HG02943 (cell line): ENCODE data around the gene GPS1.

Experiments used
- ATAC-seq: cut with Tn5 transposase; IDR thresholded peaks from one replicate; pipeline ENCODE4 v1.9.1; 2021; ENCODE audit warnings: mild to moderate bottlenecking, low read depth, moderate library complexity; ENCODE audit not compliant: unreplicated experiment

The GPS1 gene

DNA sequence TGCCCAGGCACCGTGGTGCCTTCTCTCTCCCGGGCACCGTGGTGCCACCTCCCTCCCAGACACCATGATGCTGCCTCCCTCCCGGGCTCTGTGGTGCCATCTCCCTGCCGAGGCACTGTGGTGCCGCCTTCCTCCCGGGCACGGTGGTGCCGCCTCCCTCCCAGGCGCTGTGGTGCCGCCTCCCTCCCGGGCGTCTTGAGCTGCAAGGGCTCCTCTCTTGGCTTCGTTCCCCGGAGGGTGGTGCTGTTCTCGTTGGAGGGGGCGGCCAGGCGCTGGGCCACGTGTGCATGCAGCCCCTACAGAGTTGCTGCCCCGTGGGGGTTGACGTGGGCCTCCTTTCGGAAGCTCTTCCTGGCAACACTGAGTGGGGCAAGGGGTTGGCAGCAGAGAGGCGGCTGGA is 37.3 kb upstream of the GPS1 start:
- no peak for ATAC-seq

DNA sequence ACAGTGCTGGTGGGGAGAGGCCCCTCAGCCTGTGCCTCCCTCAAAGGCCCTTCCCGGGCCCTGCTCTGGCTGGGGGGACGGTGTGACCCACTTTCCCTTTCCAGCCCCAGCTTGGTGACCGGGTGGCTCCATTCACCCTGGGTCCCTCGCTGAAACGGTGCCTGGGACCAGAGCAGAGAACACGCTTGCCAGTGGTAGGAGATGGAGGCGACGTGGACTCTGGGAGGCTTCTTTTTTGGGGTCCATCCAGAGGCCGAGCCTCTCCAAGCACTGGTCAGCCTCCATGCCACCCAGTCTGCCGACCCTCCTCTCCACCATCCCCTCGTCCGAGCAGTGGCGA is 36.8 kb upstream of the GPS1 start:
- ATAC-seq: no peak

DNA sequence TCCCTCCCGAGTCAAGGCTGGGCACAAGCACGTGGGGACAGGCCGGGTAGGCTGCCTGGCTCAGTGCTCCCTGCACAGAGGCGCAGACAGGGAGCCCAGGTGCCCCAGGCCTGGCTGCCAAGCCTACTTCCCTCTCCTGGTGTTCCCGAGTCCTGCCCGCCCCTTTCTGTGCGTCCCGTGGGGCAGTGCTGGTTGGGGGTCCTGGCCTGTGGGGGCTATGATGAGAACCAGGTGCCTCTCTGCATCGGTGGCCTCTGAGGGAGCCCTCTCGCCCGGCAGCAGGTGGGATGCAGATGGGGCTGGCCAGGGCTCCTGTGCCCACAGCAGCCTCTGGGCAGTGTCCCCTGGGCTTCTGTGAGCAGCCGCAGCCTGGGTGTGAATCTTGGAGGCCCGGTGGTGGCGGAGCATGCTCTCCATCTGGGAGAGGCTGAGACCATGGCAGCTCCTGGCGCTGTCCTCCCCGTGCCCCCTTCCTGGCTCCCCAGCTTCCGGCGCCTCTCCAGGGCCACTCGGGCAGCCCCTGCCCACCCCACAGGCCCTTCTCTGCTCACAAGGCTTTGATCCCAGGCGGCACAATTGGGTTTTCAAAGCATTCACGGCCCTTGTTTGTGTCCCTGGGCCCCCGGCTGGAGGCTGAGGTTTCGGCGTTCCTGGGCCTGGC is 36.3 kb upstream of the GPS1 start:
- no peak for ATAC-seq

DNA sequence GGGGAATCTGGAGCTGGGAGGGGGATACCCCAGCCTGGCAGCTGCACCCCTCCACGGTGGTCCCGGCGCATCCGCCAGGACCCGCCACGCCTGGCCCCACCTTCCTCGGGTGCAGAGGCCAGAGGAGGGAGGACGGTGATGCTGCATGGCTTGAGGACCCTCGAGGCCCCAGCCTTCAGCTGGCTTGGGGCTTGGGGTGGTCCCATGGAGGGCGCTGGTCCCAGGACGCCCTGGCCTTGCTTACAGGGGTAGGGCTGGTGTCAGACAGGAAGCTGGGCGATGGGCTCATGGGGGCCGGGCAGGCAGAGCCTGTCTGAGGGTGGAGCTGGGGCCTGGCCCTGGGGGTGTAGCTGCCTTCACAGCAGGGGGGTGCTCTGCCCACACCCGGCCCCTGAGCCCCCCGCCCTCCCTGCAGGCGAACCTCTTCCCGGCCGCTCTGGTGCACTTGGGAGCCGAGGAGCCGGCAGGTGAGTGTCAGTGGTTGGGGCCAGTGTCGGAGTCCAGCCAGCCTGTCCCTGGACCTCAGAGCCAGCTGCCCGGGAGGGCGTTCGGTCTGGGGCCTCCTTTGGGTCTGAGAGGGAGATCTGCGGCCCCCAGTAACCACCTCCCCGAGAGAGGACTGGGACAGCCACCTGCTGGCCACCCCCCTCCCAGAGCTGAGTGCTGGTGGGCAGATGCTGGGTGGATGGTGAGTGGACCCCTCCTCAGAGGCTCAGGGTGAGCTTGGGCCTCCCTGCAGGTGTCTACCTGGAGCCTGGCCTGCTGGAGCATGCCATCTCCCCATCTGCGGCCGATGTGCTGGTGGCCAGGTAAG is 35.4 kb upstream of the GPS1 start:
- ATAC-seq: no peak

DNA sequence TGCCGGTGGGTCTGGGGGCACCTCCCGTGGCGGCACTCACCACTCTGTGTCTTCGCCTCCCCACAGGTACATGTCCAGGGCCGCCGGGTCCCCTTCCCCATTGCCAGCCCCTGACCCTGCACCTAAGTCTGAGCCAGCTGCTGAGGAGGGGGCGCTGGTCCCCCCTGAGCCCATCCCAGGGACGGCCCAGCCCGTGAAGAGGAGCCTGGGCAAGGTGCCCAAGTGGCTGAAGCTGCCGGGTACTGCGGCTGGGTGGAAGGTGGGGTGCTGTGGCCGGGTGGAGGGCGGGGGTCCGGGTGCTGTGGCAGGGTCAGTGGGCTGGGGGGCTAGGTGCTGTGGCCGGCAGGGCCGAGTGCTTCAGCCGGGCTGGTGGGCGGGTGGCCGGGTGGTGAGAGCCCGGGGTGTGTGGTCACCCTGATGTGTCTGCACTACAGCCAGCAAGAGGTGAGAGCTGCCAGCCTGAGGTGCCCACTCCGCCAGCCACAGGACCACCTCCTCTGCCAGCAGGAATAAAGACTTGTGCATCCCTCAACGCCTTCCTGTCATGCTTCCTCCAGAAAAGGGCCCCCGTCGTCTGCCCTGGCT is 34.7 kb upstream of the GPS1 start:
- no peak for ATAC-seq

DNA sequence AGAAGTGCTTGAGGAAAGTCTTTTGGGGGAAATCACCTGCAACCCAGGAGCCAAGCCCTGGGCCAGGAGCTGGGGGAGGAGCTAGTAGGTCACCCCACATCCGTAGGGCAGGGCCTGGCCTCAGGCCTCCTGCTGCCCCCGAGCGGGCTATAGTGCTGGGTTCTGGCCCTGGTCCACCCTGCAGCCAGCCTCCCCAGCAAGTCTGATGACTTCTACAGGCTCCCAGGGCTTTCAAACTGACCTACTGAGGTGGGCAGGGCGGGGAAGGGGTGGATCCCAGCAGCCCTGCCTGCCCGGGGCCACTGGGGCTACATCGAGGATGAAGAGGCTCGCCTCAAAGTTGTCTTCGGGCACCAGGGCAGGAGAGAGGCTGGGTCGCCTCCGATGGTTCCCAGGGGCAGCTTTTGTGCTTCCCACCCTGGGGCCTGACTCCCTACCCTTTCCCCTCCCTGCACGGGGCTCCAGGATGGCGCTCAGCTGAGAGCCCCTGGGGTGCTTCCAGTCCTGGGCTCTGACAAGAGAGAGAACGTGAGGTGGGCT is 34.0 kb upstream of the GPS1 start:
- no peak for ATAC-seq

DNA sequence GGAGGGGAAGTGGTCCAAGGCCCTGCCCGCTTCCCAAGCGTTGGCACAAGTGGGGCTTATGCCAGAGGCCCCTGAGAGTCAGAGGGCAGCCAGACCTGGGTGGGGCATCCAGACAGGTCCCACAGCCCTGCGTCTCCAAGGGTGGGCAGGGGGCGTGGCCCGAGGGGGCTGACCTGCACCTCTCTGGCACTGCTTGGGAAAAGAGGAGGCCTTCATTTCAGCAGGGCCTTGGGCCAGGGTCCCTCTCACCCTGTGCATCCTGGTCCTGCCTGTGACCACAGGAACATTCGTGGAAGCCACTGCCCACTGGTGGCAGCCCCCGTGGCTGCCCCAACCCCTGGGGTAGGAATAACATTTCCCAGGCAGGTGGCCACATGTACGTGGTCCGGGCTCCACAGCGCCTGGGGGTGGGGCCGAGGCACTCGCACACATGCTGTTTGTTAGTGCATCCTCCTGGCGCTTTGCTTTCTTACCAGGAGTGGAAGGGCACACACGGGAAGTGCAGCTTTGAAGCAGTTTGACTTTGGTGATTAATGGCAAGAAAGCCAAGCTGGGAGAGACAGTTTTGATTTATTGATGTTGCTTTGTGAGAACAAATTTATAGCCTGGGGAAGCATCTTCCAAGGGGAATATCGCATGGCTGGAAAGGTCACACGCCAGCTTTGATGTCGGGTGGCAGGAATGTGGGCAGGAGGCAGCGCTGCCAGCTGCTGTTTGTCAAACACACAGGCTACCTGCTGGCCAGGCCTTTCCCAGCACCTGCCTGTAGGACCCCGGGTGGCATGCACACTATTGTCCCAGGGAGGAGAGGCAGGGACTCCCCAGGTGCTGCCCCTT is 33.3 kb upstream of the GPS1 start:
- no peak for ATAC-seq

DNA sequence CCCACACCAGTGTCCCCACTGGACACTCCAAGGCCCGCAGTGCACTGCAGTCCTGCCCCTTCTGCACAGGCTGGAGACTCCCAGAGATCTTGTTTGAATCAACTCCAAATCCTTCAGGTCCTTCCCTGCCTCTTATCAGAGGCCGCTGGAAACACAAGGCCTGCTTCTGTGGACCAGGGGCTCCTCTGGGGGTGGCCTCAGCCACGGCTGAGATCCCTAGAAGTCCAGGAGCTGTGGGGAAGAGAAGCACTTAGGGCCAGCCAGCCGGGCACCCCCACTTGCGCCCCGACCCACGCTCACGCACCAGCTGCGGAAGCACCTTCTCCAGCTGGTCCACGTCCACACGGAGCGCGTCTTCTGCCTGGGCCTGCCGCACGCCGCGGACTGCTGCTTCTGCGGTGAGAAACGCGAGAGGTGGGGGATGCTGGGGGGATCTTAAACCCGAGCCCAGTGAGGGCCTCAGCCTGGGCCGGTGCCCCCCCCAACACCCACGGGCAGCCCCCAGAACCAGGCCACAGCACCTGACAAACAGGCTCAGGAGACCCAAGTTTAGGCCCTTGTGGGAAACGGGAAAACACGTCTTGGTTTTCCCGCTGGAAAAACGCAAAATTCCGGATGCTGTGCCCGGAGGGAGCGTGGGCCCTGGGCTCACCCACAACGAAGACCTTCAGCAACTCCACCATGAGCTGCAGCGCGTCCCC is 32.6 kb upstream of the GPS1 start:
- no peak for ATAC-seq

DNA sequence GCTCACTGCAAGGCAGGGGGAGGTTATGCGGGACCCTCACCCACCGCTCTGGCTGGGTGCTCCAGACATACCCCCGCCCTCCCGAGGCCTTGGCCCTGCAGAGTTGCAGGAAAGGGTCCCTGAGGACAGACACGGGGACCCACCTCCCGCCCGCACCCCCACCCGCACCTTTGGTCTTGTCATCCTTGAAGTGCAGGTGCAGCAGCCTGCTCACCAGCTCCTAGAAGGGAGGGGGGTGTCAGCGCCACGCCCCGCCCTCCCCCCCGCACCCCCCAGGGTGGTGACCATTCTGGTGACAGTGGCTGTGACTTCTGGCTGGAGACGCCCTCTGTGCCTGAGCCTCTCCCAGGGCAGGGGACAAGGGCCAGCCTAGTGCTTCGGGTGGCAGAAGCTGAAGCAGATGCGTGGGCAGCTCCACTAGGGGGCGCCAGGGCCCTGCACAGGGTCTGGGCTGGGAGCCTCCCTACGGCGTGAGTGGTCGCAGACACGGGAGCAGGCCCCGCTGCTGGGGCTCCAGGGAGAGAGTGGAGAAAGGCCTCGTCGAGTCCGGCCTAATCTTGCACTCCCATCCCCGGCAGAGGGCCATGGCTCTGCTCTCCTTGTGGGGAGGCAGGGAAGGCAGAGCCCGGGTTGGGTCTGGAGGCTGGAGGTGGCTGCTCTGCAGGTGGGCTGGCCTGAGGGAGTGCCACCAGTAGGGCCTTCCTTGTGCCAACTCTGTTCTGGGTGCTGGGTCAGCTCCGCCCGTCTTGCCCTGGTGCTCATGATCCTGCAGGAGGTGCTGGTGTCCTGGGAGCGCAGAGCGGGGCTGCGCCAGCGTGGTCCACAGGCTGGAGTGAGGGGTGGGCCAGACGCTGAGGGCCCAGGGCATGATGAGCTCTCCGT is 31.8 kb upstream of the GPS1 start:
- no peak for ATAC-seq

DNA sequence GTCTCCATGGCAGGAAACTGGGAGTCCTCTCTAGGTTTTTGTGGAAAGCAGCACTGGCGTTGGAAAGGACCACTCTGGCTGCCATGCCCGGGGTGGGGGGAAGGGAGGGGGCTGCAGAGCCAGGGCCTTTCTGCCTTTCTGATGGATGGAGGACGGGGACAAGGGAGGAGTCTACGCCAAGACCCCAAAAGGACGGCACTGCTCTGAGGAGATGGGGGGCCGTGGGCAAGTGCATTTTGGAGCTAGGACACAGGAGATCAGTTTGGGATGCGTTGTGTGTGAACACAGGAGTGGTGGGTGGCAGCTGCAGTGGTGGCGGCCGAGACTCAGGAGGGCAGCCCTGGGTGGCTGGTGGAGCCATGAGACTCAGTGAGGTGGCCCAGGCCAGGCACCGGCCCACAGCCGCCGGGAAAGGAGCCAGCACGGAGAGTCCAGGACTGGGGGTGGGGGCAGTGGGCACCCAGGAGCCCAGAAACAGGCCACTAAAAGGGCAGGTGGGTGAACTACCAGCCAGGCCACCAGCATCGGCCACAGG is 31.1 kb upstream of the GPS1 start:
- ATAC-seq: no peak

DNA sequence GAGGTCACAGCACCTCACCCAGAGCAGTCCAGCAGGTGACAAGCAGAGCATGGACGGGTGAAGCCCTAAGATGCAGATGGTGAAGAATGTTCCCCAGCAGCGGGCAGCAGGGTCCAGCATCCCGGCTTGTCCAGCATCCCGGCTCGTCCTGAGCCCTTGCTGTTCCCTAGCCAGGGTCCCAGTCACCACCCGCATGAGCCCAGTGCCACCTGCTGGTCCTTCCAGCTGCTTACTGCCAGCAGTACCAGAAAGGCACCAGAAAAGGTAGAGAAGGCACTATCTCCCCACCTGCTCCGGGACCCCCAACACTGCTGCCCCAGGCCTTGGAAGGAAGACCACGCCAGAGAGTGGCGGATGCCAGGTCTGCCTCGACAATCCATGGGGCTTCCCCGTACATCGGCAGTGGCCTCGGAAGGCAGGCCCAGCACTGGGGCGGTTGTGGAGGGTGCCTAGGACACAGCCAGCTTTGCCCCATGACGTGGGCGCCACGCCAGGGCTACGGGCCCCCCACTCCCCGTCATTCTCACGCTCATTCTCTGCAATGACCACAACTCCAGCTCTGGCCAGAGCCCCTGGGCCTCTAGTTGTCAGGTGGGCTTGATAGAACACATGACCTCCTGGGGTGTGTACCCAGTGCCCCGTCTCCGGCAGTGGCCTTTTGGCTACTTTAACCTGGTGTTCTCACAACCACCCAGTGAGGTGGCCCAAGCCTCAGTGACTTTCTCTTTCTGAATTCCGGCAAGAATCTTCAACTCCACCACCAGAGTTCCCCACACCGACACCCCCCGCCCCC is 30.4 kb upstream of the GPS1 start:
- no peak for ATAC-seq

DNA sequence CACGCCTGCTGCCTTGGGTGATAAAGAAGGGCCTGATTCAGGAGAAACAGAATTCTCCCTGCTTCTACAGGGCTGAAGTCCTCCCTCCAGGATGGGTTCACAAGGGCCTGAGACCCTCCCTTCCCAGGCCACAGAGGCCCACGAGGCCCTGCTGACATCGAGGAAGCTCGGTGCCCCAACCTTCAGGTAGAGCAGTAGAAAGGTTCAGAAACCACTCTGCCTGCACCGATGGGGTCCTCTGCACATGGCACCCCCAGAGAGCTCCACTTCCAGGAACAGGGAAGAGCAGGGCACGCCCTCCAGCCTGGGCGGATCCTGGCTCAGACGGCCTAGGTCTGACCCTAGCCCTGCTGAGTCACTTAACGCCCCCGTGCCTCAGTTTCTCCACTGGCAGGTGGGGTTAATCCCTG is 29.8 kb upstream of the GPS1 start:
- no peak for ATAC-seq

DNA sequence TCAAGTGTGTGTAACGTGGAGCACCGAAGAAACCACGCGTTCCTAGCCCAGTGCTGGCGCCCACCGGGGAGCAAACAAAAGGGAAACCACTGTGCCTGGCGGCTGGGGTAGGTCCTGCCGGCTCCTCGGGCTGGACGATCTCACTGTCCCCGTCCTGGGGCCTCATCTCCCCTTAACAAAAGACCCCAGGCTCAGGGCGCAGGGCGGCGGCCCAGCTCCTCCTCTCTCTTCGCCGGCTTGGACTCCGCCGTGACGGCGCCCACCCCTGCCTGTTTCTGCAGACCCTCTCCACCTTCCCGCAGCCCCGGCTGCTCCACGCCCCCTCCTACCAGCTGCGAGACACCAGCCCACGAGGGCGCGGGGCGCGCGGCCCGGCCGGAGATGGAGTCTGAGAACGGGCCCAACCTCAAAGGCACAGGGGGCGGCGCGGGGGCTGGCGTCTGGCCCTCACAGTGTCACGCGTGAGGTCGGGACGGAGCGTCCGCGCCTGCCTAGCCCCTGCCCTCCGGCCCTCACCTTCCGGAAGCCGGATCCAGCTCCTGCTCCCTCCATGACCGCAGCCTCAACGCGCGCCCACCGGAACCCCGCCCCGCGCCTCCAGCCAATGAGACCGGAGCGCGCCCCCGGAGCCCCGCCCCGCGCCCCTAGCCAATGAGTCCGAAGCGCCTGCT is 29.3 kb upstream of the GPS1 start, which contains the start of gene CENPX:
Gene CENPX, minus strand, starts transcription at position 569 of the 671 bp plus-strand sequence. Its CDS starts 17 bp downstream, at position 552.
- no peak for ATAC-seq

DNA sequence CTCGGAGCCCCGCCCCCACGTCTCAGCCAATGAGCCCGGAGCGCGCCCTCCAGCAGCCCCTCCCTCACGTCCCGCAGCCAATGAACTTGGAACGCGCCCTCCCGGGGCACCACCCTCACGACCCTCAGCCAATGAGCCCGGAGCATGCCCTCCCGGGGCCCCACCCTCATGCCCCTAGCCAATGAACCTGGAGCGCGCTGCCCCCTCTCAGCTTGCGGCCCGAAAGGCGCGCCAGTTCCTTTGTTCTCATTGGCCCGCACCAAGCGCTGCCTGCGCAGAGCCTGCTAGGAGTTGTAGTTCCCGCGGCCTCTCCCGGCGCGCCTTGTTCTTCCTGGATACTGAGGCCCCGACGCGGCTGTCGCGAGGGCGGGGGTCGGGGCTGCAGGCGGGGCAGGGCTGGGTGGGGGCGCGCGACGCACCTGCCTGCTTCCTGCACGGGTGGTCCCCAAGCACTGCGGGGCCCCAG is 28.7 kb upstream of the GPS1 start, which contains the start of gene LRRC45:
Gene LRRC45, plus strand, starts transcription at position 325 of the 466 bp plus-strand sequence. CDS start 339 bp downstream, outside the sequence.
- ATAC-seq: peak; percentile 84

DNA sequence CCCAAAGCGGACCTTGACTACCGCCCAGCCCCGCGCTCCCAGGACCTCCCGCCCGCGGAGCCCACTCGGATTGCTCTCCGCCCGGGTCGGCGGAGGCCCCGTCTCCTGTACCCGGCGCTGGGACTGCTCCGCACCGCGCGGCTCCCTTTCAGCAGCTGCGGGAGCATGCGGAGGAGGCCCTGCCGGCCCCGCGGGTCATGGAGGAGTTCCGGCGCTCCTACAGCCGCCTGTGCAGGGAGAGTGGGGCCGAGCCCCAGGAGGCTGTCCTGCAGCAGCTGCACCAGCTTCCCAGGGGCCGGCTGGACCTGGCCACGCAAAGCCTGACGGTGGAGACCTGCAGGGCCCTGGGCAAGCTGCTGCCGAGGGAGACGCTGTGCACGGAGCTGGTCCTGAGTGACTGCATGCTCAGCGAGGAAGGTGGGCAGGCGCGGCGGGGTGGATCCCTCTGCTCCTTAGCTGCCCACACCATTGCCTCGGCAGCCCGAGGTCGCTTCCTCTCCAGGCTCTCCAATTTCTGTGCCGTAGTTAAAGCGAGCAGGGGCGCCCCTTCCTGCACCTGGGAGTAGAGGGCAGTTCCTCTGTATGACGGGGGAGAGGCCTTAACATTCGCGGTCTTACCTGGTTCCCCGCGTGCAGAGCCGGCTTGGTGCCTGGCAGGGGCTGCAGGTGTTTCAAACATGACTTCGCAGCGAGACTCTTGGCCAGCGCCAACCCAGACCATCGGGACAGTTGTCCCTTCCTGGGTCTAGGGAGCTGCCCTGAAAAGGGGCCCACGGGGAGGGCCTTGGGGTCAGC is 28.1 kb upstream of the GPS1 start:
- no peak for ATAC-seq

DNA sequence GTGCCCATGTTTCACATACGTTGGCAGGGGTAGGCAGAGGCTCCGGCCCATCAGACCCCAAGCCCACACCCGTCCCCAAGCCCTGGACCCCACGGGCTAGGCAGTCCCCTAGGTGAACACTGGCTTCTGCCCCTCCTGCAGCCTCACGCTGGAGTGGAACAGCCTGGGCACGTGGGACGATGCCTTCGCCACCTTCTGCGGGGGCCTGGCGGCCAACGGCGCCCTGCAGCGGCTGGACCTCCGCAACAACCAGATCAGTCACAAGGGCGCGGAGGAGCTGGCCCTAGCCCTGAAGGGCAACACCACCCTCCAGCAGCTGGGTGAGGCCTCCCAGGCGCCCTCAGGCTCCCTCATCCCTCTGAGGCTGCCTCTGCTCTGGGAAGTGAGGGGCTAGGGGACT is 26.8 kb upstream of the GPS1 start:
- no peak for ATAC-seq
